ENCODE results near the gene RND1.
A peak's percentile ranks its signal among the peaks of the same experiment; 100 is the strongest.
"Not testable (repeated sequence)": the region's sequence is repeated elsewhere in the genome, so short reads cannot be mapped to it uniquely, and the experiment has no call there.

The RND1 gene

GRCh38 chr12:48865281-48866051 lies at the start of gene RND1:
Gene RND1 (minus strand): TSS chr12:48865870. CDS start chr12:48865767, 103 bp downstream.
- DNase-seq (ENCODE audit: low read depth in 2 of 2) = peak; percentile 56 to 62

DNA sequence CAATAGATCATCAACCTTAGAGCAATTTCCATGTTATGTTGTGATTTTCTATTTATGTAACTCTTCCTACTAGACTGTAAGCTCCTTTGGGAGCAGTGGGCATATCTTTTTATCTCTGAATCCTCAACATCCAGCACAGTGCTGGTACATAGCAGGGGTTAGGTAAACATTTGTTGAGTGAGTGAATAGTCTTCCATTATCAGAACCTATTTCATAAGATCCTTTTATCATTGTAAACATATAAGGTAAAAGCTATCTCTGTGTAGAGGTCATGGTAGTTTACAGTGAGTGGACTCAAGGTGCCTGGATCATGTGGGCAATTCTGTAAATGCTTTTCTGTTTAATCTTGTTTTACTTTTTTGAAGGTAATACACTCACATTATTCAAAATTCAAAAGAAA lies 44.5 kb upstream of the RND1 start:
- no peak for DNase-seq (ENCODE audit: low read depth in 2 of 2)

DNA sequence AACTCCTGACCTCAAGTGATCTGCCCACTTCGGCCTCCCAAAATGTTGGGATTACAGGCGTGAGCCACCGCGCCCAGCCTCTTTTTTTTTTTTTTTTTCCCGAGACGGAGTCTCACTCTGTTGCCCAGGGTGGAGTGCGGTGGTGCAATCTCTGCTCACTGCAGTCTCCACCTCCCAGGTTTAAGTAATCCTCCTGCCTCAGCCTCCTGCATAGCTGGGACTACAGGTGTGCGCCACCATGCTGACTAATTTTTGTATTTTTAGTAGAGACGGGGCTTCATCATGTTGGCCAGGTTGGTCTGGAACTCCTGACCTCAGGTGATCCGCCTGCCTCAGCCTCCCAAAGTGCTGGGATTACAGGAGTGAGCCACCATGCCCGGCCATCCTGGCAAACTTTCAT lies 44.0 kb upstream of the RND1 start:
- not testable (repeated sequence) for DNase-seq (ENCODE audit: low read depth in 2 of 2)

DNA sequence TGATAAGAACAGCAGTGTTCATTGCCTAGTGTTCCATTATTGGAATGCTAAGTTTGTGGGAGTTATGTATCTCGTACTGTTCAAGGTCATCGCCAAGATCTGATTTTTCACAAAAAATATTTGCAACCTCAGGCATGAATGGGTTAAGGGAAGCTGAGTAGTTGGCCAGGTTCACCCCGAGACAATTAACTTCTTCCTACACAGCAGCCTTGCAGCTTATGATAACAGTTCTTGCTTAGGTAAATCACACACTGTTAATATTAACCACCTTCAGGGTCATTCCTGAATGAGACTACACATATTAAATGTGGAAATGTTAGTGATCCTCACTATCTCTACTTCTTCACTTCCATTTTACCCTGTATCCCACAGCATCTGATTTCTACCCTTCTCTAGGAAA lies 41.6 kb upstream of the RND1 start:
- no peak for DNase-seq (ENCODE audit: low read depth in 2 of 2)

GRCh38 chr12:48903982-48904411 lies 38.3 kb upstream of the RND1 start:
- peak; percentile 50 to 70 for DNase-seq (ENCODE audit: low read depth in 2 of 2)

DNA sequence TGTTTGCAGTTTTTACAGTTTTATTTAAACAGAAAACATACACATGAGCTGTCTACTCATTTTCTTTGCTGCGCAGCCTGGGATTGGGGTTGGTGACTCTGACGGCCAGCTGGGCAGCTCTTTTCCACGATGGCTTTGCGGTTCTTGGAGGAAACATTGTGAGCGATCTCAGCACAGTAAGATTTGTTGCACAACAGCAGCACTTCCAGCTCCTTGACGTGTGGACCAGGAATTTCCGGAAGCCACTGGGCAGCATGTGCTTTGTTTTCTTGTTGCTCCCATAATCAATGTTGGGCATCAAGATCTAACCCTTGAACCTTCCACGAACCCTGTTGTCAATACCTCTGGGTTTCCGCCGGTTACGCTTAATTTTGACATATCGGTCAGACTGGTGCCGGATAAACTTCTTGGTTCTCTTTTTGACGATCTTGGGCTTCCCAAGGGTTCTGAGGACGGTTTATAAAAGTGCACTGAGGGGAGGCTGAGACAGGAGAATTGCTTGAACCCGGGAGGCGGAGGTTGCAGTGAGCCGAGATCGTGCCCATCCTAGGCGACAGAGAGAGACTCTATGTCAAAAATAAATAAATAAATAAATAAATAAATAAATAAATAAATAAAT lies 37.8 kb upstream of the RND1 start:
- no peak for DNase-seq (ENCODE audit: low read depth in 2 of 2)

DNA sequence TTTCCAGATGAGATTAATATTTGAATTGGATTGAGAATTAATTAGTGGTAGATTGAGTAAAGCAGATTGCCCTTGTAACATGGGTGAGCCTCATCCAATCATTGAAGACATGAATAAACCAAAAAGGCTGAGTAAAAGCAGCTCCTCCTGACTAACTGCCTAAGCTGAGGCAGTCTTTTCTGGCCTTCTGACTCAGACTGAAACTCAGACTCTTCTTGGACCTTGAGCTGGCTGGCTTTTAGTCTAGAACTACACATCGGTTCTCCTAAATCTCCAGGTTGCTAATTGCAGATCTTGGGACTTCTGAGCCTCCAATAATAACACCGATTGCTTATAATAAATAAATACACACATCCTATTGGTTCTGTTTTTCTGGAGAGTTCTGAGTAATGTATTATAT lies 35.6 kb upstream of the RND1 start:
- DNase-seq (ENCODE audit: low read depth in 2 of 2) = no peak

DNA sequence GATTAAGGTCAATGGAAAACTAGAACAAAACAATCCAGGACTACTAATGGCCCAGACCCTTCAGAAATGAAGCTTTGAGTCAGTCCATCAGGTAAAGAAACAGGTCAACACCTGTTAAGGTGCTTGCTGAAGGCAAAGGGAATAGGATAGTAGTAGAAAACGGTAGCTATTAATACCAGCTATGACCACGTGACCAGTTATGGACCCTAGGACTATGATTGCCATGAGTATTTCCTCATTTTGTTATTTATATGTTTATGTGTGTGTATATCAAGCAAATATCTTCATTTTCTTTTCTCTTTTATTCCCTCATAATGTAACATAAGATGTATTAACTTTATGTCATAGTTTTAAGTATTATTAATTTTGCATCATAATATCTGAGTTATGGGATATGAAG lies 34.0 kb upstream of the RND1 start:
- no peak for DNase-seq (ENCODE audit: low read depth in 2 of 2)

GRCh38 chr12:48894271-48894670 lies 28.6 kb upstream of the RND1 start:
- no peak for DNase-seq (ENCODE audit: low read depth in 2 of 2)

DNA sequence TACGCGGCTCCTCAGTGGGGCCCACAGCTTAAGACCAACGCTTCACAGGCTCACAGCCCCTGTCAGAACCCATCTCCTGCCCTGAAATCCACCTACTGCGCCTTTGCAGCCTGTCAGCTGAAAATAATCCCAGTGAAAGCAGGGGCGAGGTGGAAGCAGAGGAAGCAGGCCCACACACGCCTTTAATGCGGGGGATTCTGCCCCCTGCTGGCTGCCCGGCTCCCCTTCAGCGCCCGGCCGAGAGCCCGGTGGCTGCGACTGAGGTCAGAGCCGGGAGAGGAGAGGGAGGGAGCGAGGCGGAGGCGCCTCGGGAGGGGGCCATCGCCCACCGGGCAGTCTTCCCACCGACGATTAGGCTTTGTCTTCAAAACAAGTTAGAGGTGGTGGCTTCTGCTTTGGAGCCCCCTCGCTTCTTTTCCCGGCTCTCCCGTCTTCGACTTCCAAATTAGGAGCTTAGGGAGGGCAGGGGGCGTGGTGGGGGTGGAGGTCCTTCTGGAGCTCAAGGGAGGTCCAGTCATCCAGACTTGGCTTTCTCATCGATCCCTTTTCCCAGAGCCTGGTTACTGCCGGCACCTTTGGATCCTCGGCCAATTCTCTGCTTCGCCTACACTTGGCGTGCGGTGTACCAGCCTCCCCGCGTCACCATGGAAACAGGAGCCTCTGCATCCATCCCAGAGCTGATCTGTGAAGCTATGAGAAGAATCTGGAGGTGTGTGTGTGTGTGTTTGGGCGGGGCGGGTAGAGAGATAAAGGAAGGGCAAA lies 25.2 kb upstream of the RND1 start:
- DNase-seq (ENCODE audit: low read depth in 2 of 2) = peak; percentile 32 to 37

DNA sequence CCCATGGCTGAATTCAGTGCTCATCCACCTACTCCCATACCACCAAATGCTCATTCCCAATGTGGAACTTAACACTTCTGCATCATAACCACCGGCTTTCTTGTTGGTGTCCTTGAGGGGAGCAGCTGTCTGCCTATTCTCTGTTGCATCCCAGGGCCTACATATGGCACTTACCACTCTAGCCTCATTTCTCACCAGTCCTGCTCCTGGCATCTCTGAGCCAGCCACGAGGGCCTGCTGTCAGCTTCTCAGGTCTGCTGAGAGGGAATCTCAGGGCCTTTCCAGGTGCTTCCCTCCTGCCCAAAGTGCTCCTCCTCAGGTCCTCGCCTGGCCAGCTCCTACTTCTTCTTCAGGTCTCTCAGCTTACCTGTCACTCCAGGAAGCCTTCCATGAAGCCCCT lies 24.0 kb upstream of the RND1 start:
- no peak for DNase-seq (ENCODE audit: low read depth in 2 of 2)

DNA sequence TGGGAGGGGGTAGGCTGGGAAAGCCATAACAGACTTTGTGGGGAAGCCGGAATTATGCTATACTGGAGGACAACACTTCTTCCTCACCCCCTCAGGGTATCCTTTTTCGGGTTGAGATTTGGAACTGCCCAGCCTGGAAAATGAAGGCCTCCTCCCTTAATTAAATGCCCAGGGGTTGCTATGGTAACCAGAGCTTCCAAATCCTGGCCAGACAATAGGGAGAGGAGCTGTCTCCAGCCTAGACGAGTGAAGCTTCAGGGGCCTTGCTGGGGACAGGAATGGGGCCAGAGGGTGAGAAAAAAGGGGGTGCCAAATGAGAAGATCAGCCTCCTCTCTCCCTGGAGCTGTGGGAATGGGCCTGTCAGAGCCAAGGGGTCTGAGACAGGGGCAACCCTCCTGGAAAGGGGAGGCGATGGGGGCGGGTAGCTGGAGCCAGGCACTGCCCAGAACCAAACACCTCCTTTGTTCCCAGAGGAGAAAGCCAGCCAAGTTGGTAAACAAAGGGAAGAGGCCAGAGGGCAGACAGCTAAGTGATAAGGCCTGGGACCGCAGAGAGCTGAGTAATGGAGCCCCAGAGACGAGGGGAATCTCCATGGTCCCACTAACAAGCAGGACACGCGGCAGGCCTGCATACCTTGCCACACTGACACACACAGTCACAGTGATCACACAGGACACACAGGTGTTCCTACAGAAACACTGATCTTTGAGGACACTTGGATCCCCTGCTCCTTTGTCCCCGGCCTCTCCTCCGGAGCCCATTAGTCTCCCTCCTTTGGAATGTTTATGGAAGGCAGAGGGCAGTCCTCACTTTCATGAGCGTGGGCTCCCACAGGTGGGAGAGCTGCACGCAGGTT lies 17.9 kb upstream of the RND1 start:
- no peak for DNase-seq (ENCODE audit: low read depth in 2 of 2)

DNA sequence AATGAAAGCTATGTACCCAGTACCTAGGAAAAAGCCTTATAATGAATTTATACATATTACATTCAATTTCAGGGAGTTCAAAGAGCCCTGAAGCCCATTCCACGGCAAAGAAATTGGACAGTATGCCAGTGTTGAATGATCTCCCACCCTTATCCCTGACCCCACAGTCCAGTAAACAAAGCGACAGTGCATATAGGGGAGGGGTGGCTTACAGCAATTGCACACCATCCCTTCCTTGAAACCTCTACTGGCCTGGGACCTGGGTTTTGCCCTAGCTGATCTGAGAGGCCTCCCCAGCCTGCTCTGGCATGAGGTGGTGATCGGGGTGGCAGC lies 17.3 kb upstream of the RND1 start:
- no peak for DNase-seq (ENCODE audit: low read depth in 2 of 2)

GRCh38 chr12:48882315-48882687 lies 16.6 kb upstream of the RND1 start:
- DNase-seq (ENCODE audit: low read depth in 2 of 2) = no peak

DNA sequence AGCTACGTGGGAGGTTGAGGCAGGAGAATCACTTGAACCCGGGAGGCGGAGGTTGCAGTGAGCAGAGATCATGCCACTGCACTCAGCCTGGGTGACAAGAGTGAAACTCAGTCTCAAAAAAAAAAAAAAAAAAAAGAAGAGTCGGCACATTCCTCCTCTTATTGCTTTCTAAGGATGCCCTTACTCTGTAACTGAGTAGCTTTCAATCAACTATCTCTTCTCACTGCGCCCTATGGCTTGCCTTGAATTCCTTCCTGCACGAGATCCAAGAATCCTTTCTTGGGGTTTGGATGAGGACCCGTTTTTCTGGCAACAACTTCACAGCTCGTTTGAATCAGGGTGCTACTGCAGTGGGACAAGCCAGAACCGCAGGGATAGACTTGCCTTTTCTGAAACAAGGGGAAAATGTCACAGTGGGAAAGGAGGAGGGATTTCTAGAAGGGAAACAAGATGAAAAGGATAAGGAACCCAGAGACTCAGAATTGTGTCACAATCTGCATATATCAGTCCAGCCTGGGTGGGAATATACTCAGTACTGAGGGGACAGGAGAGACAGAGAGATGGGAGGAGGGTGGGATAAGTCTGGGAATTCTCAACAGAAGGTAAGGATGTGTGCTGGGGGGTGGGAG lies 16.1 kb upstream of the RND1 start:
- no peak for DNase-seq (ENCODE audit: low read depth in 2 of 2)

- no peak for DNase-seq (ENCODE audit: low read depth in 2 of 2)
These were observed 15.0 kb upstream of the RND1 start for GRCh38 chr12:48880647-48881046.

DNA sequence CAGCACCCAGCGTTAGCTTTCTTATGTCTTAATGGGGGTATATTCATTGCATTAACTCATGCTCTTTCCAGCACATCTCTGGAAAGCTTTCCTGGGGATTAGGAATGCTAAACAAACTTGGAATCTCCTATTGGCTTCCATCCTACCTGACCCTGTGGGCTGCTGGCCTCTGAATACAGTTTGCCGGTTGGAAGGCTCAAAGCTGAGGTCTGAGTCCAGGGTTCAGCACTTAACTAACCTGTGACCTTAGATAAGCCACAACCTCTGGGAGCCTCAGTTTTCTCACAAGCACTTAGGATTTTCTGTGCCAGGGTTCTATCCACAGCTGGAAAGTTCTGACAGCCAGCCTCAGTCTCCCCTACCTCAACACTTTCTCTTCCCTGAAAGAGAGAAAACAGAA lies 12.9 kb upstream of the RND1 start:
- no peak for DNase-seq (ENCODE audit: low read depth in 2 of 2)

DNA sequence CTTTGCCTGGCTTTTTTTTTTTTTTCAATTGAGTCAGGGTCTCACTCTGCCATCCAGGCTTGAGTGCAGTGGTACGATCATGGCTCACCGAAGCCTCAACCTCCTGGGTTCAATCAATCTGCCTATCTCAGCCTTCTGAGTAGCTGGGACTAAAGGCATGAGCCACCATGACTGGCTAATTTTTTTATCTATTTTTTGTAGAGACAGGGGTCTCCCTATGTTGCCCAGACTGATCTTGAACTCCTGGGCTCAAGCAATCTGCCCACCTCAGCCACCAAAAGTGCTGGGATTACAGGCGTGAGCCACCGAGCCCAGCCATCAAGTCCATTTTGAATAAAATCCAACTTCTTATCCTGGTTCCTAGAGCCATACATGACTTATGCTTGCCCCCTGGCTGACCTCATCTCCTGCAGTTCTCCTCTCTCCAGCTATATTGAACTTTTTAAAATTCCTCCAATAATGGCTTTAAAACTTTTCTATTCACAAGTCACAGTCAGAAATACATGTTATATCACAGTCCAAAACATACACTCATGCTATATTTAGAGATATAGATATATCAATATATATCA lies 10.4 kb upstream of the RND1 start:
- DNase-seq (ENCODE audit: low read depth in 2 of 2) = no peak

GRCh38 chr12:48873534-48873933 lies 7.9 kb upstream of the RND1 start:
- DNase-seq (ENCODE audit: low read depth in 2 of 2) = not testable (repeated sequence)

DNA sequence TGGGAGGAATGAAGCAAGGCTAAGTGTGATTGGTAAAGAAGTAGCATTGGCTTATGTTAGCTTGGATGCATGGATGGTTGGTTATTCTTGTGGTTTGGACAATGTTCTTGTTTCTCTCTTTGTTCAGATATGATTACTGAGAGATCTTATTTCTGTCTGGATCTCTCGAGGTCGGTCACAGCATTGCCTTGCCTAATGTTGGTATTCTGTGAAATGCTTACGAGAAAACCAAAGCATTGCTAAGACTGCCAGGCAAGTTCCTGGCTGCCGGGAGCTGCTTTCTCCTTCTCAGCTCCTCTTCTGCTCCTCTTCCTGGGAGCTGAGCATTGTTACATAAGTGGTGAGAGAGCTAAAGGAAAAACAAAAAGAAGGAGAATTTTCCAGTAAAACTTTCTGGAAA lies 7.4 kb upstream of the RND1 start:
- no peak for DNase-seq (ENCODE audit: low read depth in 2 of 2)

GRCh38 chr12:48869191-48869590 lies 3.5 kb upstream of the RND1 start:
- no peak for DNase-seq (ENCODE audit: low read depth in 2 of 2)
